ENCODE results near the gene DOK3.
"Not testable (repeated sequence)": the region's sequence is repeated elsewhere in the genome, so short reads cannot be mapped to it uniquely, and the experiment has no call there.

Gene DOK3

DNA sequence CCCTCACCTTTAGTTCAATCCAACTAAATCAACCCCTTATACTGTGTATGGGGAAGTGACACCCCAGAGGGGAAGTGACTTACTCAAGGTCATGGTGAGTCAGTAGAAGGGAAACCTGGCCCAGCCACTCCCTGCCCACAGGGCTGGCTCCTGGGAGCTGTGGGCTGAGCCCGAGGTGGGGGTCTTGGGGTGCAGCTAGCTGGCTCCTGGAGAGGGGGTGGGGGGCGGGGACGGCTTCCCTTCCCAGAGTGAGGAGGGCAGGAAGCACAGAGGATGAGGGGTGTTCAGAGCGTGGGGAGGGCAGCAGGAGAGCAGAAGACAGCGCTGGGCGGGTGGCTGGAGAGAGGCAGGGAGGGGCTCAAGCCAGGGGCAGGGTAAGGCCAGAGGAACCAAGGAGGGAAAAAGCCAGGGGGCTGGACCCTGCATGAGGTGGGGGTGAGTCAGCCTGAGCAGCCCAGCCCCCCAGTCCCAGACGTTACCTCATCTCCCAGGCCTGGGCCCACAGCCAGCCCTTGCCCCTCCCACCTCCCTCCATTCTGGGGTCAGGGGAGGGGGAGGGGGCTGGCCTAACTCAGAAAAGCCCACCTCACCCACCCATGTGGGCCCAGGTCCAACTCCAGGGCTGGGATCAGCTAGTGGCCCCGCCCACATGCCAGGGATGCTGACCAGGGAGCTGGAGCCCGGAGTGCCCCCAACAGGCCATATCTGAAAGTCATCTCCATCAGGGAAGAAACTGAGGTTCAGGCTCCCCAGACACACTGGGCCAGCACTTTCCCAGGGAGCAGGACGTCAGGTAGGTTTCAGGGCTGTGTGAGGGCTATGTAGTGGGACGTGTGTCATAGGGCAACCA lies 15.1 kb downstream of the DOK3 start:
- Mint-ChIP-seq H3K9me3 (no peaks in the 10 kb centered on the region), H3K36me3 (ENCODE audit: low read depth) (peaks cover 39% of the 10 kb centered on the region), H3K4me3 (peak overlapping the region; percentile 60), H3K27me3 (peaks cover 23% of the 10 kb centered on the region), H3K4me1 (ENCODE audit: low read depth) (peaks cover 80% of the 10 kb centered on the region), H3K27ac (peak overlapping the region; percentile 83)
- intact Hi-C loops (cut with micrococcal nuclease): loop anchor here (5.0 to 10.0 kb wide), 3 partner anchors 37 to 180 kb away; partner anchors contain the start of gene MXD3

DNA sequence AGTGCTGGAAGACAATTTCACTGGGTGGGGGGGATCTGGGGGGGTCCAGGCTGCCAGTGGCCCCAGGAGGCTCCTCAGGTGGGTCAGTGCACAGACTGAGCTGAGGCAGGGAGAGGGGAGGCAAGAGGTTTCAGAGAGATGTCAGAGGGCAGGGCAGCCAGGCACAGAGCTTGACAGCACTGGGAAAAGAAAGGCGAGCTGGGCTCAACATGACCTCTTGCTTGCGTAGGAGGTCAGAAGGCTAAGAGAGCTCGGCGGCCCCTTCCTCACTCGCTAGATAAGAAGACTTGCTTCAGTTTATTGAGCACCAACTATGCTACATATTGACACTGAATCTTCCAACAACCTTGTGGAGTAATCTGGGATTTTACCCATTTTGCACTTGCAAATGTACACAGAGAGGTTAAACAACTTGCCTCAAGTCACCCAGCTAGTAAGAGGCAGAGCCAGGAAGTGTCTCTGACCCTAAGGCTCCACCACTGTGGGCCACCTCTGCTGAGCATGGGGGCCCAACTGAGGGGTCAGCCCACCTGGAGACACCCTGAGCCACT lies 15.8 kb downstream of the DOK3 start:
- no peak overlapping the region for H3K4me3 Mint-ChIP-seq
- peaks cover 46% of the 10 kb centered on the region for H3K36me3 Mint-ChIP-seq (ENCODE audit: low read depth)
- H3K4me1 Mint-ChIP-seq (ENCODE audit: low read depth): peaks cover 79% of the 10 kb centered on the region
- intact Hi-C loops (cut with micrococcal nuclease): loop anchor here (10.0 kb wide), 1 partner anchor 179 kb away; the partner anchor contains the start of gene MXD3
- H3K9me3 Mint-ChIP-seq: no peaks in the 10 kb centered on the region
- H3K27ac Mint-ChIP-seq: peak overlapping the region; percentile 83
- peaks cover 16% of the 10 kb centered on the region for H3K27me3 Mint-ChIP-seq

GRCh38 chr5:177492841-177493240 lies 16.8 kb downstream of the DOK3 start:
- H3K4me3 Mint-ChIP-seq: no peak overlapping the region
- H3K27ac Mint-ChIP-seq: peak overlapping the region; percentile 83
- intact Hi-C loops (cut with micrococcal nuclease): loop anchor here (10.0 kb wide), 1 partner anchor 178 kb away; the partner anchor contains the start of gene MXD3
- peaks cover 56% of the 10 kb centered on the region for H3K36me3 Mint-ChIP-seq (ENCODE audit: low read depth)
- H3K27me3 Mint-ChIP-seq: peaks cover 12% of the 10 kb centered on the region
- H3K9me3 Mint-ChIP-seq: no peaks in the 10 kb centered on the region
- peaks cover 72% of the 10 kb centered on the region for H3K4me1 Mint-ChIP-seq (ENCODE audit: low read depth)

DNA sequence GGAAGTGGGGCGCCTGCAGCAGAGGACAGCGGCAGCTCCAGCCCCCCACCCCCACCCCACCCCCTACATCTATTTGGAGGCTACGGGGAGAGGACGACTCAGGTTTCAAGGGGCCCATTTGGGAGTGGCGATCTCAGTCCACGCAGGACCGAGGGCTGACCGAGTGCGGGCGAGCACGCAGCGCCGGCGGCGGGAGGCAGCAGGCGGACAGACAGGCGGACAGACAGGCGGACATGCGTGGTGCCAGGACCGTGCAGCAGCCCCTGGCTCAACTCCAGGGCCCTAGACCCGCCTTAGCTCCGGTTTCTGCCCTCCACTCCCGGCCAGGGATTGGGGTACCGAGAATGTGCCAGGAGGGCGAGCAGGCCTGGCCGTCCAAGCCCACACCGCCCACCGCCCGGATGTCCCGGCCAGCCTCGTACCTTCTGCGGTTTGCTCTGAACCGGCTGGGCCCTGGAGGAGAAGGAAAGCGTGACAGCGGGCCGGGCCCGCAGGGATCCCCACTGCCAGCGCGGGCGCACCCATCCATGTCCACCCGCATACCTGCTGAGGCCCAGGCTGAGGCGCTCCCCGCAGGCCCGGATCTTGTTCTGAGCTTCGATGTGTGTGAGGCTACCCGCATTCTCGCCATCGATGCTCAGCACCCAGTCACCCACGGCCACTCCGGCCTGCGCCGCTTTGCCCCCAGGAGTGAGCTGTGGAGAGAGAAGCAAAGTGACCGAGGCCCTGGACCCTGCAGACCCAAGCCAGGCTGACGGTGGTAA lies 17.5 kb downstream of the DOK3 start:
- Mint-ChIP-seq H3K4me1 (ENCODE audit: low read depth) (peaks cover 69% of the 10 kb centered on the region), H3K36me3 (ENCODE audit: low read depth) (peaks cover 63% of the 10 kb centered on the region), H3K9me3 (no peaks in the 10 kb centered on the region), H3K27me3 (peaks cover 16% of the 10 kb centered on the region), H3K27ac (peak overlapping the region; percentile 83), H3K4me3 (no peak overlapping the region)
- intact Hi-C loops (cut with micrococcal nuclease): loop anchor here (10.0 kb wide), 1 partner anchor 177 kb away; the partner anchor contains the start of gene MXD3

DNA sequence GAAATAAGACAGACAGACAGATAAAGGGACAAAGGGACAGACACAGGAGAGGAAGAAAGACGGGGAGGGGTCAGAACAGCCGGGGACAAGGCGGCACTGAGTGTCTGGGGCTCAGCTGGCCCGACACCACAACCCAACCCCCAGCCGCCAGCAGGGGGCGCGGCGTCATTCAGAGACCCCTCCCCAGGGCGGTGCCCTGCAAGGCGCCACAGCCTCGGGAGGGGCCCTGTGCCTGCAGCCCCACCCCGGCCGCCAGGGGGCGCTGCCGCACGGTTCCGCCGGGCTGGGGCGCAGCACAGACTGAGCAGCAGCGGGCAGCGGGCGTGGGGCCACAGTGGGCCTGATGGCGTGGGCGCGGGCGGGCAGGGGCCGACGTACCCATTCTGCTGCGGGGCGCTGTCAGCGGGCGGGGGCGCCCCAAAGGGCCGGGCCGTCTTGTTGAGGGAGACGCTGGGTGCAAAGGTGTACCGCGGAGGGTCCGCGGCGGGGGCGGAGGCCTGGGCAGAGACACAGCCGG lies 18.1 kb downstream of the DOK3 start:
- intact Hi-C loops (cut with micrococcal nuclease): loop anchor here (10.0 kb wide), 1 partner anchor 177 kb away; the partner anchor contains the start of gene MXD3
- Mint-ChIP-seq H3K36me3 (ENCODE audit: low read depth) (peaks cover 69% of the 10 kb centered on the region), H3K4me3 (no peak overlapping the region), H3K4me1 (ENCODE audit: low read depth) (peaks cover 67% of the 10 kb centered on the region), H3K9me3 (no peaks in the 10 kb centered on the region), H3K27ac (peak overlapping the region; percentile 47), H3K27me3 (peaks cover 21% of the 10 kb centered on the region)

DNA sequence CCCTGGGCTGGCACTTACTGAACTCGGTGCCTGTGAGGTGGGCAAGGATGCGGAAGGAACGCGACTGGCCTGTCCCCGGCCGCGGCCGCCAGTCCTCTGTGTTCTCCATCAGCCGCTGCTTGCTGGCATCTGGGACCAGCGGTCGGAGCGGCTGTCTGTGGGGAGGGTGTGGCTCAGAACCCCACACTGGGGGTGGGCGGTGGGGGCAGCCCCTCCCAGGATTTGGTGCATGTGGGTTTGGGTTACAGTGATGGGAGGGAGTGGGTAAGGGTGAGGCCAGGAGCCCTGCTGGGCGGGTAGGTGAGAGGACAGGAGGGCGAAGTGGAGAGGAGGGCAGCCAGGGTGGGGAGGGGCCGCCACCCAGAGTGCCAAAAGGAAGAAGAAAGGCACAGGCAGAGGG lies 18.6 kb downstream of the DOK3 start:
- Mint-ChIP-seq H3K27me3 (peaks cover 26% of the 10 kb centered on the region), H3K36me3 (ENCODE audit: low read depth) (peaks cover 74% of the 10 kb centered on the region), H3K9me3 (no peaks in the 10 kb centered on the region), H3K27ac (peak overlapping the region; percentile 47), H3K4me3 (no peak overlapping the region), H3K4me1 (ENCODE audit: low read depth) (peaks cover 62% of the 10 kb centered on the region)
- intact Hi-C loops (cut with micrococcal nuclease): loop anchor here (10.0 kb wide), 1 partner anchor 176 kb away; the partner anchor contains the start of gene MXD3

- Mint-ChIP-seq H3K9me3 (no peaks in the 10 kb centered on the region), H3K4me3 (no peak overlapping the region), H3K27ac (peak overlapping the region; percentile 47), H3K4me1 (ENCODE audit: low read depth) (peaks cover 57% of the 10 kb centered on the region), H3K27me3 (peaks cover 27% of the 10 kb centered on the region), H3K36me3 (ENCODE audit: low read depth) (peaks cover 78% of the 10 kb centered on the region)
- intact Hi-C loops (cut with micrococcal nuclease): loop anchor here (10.0 kb wide), 1 partner anchor 176 kb away; the partner anchor contains the start of gene MXD3
Measured at GRCh38 chr5:177490311-177490991, 19.2 kb downstream of the DOK3 start.

DNA sequence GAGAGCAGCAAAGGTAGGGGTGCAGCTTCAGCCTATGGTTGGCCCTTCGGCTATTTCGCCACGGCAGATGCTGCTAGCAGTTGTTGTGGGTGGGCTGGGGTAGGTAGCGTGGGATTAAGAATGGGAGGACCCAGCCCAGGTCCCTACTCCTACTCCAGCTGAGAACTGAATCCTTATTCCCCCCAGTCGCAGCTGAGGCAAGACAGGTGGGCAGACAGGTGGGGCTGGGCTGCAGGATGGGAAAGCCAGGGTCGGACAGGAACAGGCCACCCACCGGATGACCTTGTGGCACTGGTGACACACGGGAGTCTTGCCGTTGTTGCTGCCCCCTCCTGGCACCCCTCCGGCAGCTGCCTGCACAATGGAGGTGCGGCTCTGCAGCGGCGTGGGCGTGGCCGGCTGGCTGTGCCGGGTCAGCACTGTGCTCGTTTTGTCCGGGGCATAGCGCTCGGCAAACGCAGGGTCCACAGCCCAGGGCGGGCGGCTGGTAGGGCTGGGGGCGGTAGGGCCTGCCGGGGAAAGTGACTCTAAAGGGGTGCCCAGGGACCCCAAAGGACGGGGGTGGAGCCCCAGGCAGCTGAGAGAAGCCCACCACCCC lies 20.4 kb downstream of the DOK3 start:
- H3K4me3 Mint-ChIP-seq: no peak overlapping the region
- intact Hi-C loops (cut with micrococcal nuclease): no loop called here
- peaks cover 56% of the 10 kb centered on the region for H3K4me1 Mint-ChIP-seq (ENCODE audit: low read depth)
- no peaks in the 10 kb centered on the region for H3K9me3 Mint-ChIP-seq
- H3K27ac Mint-ChIP-seq: no peak overlapping the region
- peaks cover 39% of the 10 kb centered on the region for H3K27me3 Mint-ChIP-seq
- peaks cover 90% of the 10 kb centered on the region for H3K36me3 Mint-ChIP-seq (ENCODE audit: low read depth)

GRCh38 chr5:177487975-177488374 lies 21.7 kb downstream of the DOK3 start:
- Mint-ChIP-seq H3K27ac (no peak overlapping the region), H3K4me1 (ENCODE audit: low read depth) (peaks cover 55% of the 10 kb centered on the region), H3K27me3 (peaks cover 52% of the 10 kb centered on the region), H3K4me3 (no peak overlapping the region), H3K9me3 (no peaks in the 10 kb centered on the region), H3K36me3 (ENCODE audit: low read depth) (peaks cover 98% of the 10 kb centered on the region)
- intact Hi-C loops (cut with micrococcal nuclease): no loop called here

- Mint-ChIP-seq H3K36me3 (ENCODE audit: low read depth) (peaks cover 98% of the 10 kb centered on the region), H3K9me3 (no peaks in the 10 kb centered on the region), H3K4me3 (no peak overlapping the region), H3K27me3 (peaks cover 60% of the 10 kb centered on the region), H3K4me1 (ENCODE audit: low read depth) (peaks cover 55% of the 10 kb centered on the region), H3K27ac (no peak overlapping the region)
- intact Hi-C loops (cut with micrococcal nuclease): no loop called here
Measured at GRCh38 chr5:177487144-177487543, 22.5 kb downstream of the DOK3 start.

DNA sequence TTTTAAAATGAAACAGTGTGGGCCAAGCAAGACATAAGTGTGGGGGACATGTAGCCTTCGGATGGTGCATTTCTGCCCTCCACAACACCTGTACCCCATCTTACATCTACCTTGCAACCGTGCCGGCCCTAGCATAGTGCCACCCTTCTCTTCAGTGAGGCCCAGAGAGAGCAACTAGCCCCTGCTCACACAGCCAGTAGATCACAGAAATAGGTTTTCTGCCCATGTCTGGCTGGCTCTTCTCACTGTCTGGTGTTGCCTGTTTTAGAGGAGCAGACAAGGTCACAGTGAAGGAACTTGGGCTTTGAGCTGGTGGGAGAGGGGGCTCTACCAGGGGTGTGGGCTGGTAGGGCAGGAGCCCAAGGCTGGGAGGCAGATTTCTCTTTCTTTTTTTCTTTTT lies 23.4 kb downstream of the DOK3 start:
- Mint-ChIP-seq H3K27me3 (peaks cover 59% of the 10 kb centered on the region), H3K9me3 (no peaks in the 10 kb centered on the region), H3K36me3 (ENCODE audit: low read depth) (peaks cover 93% of the 10 kb centered on the region), H3K4me3 (no peak overlapping the region), H3K4me1 (ENCODE audit: low read depth) (peaks cover 51% of the 10 kb centered on the region), H3K27ac (no peak overlapping the region)
- intact Hi-C loops (cut with micrococcal nuclease): no loop called here

GRCh38 chr5:177485753-177486152 lies 23.9 kb downstream of the DOK3 start:
- H3K4me3 Mint-ChIP-seq; intact Hi-C loops (cut with micrococcal nuclease); H3K27ac Mint-ChIP-seq; H3K9me3 Mint-ChIP-seq: not testable (repeated sequence)
- Mint-ChIP-seq H3K36me3 (ENCODE audit: low read depth) (peaks cover 88% of the 10 kb centered on the region), H3K27me3 (peaks cover 58% of the 10 kb centered on the region), H3K4me1 (ENCODE audit: low read depth) (peaks cover 46% of the 10 kb centered on the region)
